Effector memory CD8-positive, alpha-beta T cell (primary cell): Measurements from ENCODE around the gene ZC3HAV1.
"Not testable (repeated sequence)": the region's sequence is repeated elsewhere in the genome, so short reads cannot be mapped to it uniquely, and the experiment has no call there.

Experiments
- ATAC-seq: fragments of 150-1000 bp; cut with Tn5 transposase; replicated peaks from 2 replicates; pipeline ENCODE4 v1.10.0; 2021; ENCODE audit warnings: mild to moderate bottlenecking, moderate library complexity
- DNase-seq, 3 experiments: peaks; one replicate each; pipeline ENCODE4 v3.0.0; 2021
- H3K27ac Mint-ChIP-seq, 2 donors: one replicate each; pipeline ENCODE4 v1.8.0; 2022; ENCODE audit warnings: mild to moderate bottlenecking in 2 of 2, mixed read lengths in 2 of 2, moderate library complexity in 2 of 2
- H3K27me3 Mint-ChIP-seq, 2 donors: one replicate each; pipeline ENCODE4 v1.8.0; 2022; ENCODE audit warnings: mixed read lengths in 2 of 2
- H3K36me3 Mint-ChIP-seq: one replicate; pipeline ENCODE4 v1.8.0; 2022; ENCODE audit warnings: mild to moderate bottlenecking, moderate library complexity, mixed read lengths; ENCODE audit not compliant: insufficient read depth
- H3K4me1 Mint-ChIP-seq, 2 donors: one replicate each; pipeline ENCODE4 v1.8.0; 2022; ENCODE audit warnings: low read depth in 2 of 2, mixed read lengths in 2 of 2
- H3K4me3 Mint-ChIP-seq, 2 donors: one replicate each; pipeline ENCODE4 v1.8.0; 2022; ENCODE audit warnings: mild to moderate bottlenecking in 2 of 2, mixed read lengths in 2 of 2, moderate library complexity in 2 of 2
- H3K9me3 Mint-ChIP-seq, 2 donors: one replicate each; pipeline ENCODE4 v1.8.0; 2022; ENCODE audit warnings: mixed read lengths in 2 of 2
- total RNA-seq, 9 experiments: gene quantifications; one replicate each; lab custom pipeline; 2026; lab: John Stamatoyannopoulos, UW

ZC3HAV1 gene
- 260 to 680 (median 414) reads per million in 9 experiments for total RNA-seq

- ATAC-seq (peak; percentile 86), DNase-seq (peak; percentile 85 to 90 (median 86))
- Mint-ChIP-seq H3K27ac (peak within 1 kb of the TSS; percentile 97 to 100), H3K36me3 (peaks cover 51% of the 10 kb centered on the region), H3K27me3 (no peaks in the 10 kb centered on the region), H3K4me3 (peak within 1 kb of the TSS; percentile 95 to 100), H3K4me1 (peaks cover 28 to 32% of the 10 kb centered on the region in 2 donors), H3K9me3 (peaks cover 3 to 9% of the 10 kb centered on the region in 2 donors)
Measured at GRCh38 chr7:139109188-139109982, at the start of gene ZC3HAV1. Gene ZC3HAV1 (minus strand): TSS chr7:139109720. CDS start chr7:139109331, 389 bp downstream.

DNA sequence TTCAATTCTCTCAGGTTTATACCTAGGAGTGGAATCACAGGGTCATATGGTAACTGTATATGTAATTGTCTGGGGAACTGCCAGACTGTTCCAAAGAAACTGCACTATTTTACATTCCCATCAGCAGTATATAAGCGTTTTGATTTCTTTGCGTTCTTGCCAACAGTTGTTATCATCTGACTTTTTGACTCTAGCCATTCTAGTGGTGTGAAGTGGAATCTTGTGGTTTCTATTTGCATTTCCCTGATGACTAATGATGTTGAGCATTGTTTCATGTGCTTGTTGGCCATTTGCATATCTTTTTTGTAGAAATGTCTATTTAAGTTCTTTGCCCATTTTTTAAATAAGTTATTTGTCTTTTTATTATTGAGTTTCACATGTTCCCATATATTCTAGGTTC is 44.3 kb upstream of the ZC3HAV1 start:
- Mint-ChIP-seq H3K27me3 (no peaks in the 10 kb centered on the region), H3K4me1 (no peaks in the 10 kb centered on the region), H3K27ac (no peak overlapping the region), H3K36me3 (no peaks in the 10 kb centered on the region), H3K4me3 (no peak overlapping the region), H3K9me3 (no peaks in the 10 kb centered on the region)
- DNase-seq: no peak
- ATAC-seq: no peak

DNA sequence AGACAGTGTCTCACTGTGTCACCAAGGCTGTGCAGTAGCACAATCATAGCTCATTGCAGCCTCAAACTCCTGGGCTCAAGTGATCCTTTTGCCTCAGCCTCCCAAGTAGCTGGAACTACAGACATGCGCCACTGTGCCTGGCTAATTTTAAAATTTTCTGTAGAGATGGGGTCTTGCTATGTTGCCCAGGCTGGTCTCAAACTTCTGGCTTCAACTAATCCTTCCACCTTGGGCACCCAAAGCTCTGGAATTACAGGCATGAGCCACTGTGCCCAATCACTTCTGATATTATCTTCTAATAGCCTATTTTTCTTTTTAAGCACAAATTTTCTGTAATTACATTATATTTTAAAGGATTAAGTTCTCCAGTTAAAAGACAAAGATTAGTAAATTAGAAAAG is 42.6 kb upstream of the ZC3HAV1 start:
- Mint-ChIP-seq H3K4me1 (no peaks in the 10 kb centered on the region), H3K27me3 (no peaks in the 10 kb centered on the region), H3K9me3 (no peaks in the 10 kb centered on the region), H3K4me3 (no peak overlapping the region), H3K36me3 (no peaks in the 10 kb centered on the region), H3K27ac (no peak overlapping the region)
- ATAC-seq: no peak
- DNase-seq: no peak

DNA sequence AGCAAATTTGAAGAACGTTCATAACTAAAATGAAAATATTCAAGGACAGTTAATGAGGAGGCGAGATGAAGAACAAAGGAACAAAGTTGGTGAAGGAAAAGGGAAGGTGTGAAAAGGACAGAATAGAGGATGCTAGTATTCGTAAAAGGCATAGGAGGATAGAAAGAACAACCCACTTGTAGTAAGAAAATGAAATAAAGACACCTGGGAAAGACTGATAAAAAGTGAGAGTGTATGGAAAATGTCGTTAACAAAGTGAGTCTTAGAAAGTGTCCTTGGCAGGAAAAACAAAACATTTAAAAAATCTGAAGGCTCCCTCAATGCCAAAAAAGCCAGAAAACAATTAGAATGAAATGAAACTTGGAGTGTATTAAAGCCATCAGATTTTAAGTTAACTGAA is 29.6 kb upstream of the ZC3HAV1 start:
- Mint-ChIP-seq H3K9me3 (no peaks in the 10 kb centered on the region), H3K27ac (no peak overlapping the region), H3K27me3 (no peaks in the 10 kb centered on the region), H3K4me1 (no peaks in the 10 kb centered on the region), H3K4me3 (no peak overlapping the region), H3K36me3 (peaks cover under 1% of the 10 kb centered on the region)
- DNase-seq (no peak), ATAC-seq (no peak)

- peak overlapping the region; percentile 86 to 88 for H3K4me3 Mint-ChIP-seq
- ATAC-seq (peak; percentile 100), DNase-seq (peak; percentile 86 to 92 (median 88))
- no peaks in the 10 kb centered on the region for H3K27me3 Mint-ChIP-seq
- H3K27ac Mint-ChIP-seq: peak overlapping the region; percentile 92
- H3K36me3 Mint-ChIP-seq: peaks cover 9% of the 10 kb centered on the region
- peaks cover 13 to 14% of the 10 kb centered on the region in 2 donors for H3K4me1 Mint-ChIP-seq
- no peaks in the 10 kb centered on the region for H3K9me3 Mint-ChIP-seq
Measured at GRCh38 chr7:139133335-139134139, 24.0 kb upstream of the ZC3HAV1 start.

DNA sequence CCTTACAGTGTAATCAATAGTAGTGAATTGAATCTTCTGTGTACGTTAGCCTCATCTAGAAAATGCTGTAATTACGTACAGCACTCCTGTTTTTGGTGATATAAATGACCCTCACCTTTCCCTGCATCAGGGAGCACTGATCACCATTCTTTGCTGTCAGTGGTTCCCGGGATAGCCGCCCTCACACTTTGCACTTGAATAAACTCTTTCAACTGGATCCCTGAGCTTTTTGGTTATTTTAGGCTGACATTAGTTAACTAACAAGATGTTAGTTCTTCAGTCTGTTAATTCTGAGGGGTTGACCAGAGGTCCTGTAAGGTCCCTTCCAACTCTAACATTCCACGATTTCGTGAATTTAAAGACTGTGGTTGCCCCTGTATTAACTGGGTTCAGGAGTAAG is 23.4 kb upstream of the ZC3HAV1 start:
- Mint-ChIP-seq H3K27ac (peak overlapping the region; percentile 92), H3K27me3 (no peaks in the 10 kb centered on the region), H3K9me3 (no peaks in the 10 kb centered on the region), H3K36me3 (peaks cover 9% of the 10 kb centered on the region), H3K4me3 (peak overlapping the region; percentile 86 to 88), H3K4me1 (peaks cover 13 to 14% of the 10 kb centered on the region in 2 donors)
- no peak for ATAC-seq
- no peak for DNase-seq

- no peak for ATAC-seq
- peaks cover 9% of the 10 kb centered on the region for H3K36me3 Mint-ChIP-seq
- DNase-seq: no peak
- peaks cover 14 to 15% of the 10 kb centered on the region in 2 donors for H3K4me1 Mint-ChIP-seq
- no peak overlapping the region for H3K27ac Mint-ChIP-seq
- no peaks in the 10 kb centered on the region for H3K9me3 Mint-ChIP-seq
- no peaks in the 10 kb centered on the region for H3K27me3 Mint-ChIP-seq
- no peak overlapping the region for H3K4me3 Mint-ChIP-seq
Measured at GRCh38 chr7:139131601-139132041, 22.1 kb upstream of the ZC3HAV1 start.

DNA sequence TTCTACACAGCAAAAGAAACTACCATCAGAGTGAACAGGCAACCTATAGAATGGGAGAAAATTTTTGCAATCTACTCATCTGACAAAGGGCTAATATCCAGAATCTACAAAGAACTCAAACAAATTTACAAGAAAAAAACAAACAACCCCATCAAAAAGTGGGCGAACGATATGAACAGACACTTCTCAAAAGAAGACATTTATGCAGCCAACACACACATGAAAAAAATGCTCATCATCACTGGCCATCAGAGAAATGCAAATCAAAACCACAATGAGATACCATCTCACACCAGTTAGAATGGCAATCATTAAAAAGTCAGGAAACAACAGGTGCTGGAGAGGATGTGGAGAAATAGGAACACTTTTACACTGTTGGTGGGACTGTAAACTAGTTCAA is 20.3 kb upstream of the ZC3HAV1 start:
- not testable (repeated sequence) for H3K4me3 Mint-ChIP-seq, H3K27ac Mint-ChIP-seq, DNase-seq, H3K9me3 Mint-ChIP-seq, H3K27me3 Mint-ChIP-seq, H3K36me3 Mint-ChIP-seq, ATAC-seq
- peaks cover 14 to 15% of the 10 kb centered on the region in 2 donors for H3K4me1 Mint-ChIP-seq

- H3K4me3 Mint-ChIP-seq: no peak overlapping the region
- H3K27ac Mint-ChIP-seq: no peak overlapping the region
- no peaks in the 10 kb centered on the region for H3K36me3 Mint-ChIP-seq
Measured at GRCh38 chr7:139127648-139128047, 18.1 kb upstream of the ZC3HAV1 start.

DNA sequence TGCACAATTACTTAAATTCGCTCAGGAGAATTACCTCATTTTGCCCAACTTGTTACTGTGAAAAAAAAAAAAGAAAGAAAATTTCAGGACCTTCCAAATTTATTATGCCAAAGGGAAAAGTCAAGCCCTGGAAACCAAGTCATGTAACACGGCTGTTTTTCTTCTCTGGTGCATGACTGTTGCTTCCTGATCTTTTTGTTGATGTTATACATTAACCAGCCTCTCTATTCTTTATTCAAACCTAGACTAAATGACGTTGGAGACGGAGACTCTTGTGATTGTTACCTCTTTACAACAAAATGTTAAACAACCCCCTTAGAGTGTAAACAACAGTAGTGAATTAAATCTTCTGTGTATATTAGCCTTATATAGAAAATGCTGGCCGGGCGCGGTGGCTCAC is 16.1 kb upstream of the ZC3HAV1 start:
- Mint-ChIP-seq H3K9me3 (no peaks in the 10 kb centered on the region), H3K4me3 (no peak overlapping the region), H3K4me1 (peaks cover 0 to 2% of the 10 kb centered on the region in 2 donors), H3K27me3 (no peaks in the 10 kb centered on the region), H3K36me3 (no peaks in the 10 kb centered on the region), H3K27ac (no peak overlapping the region)
- ATAC-seq (no peak), DNase-seq (no peak)

More at GRCh38 chr7:139127648-139128047, 18.1 kb upstream of the ZC3HAV1 start:
- peak; percentile 66 for ATAC-seq
- no peaks in the 10 kb centered on the region for H3K9me3 Mint-ChIP-seq
- no peaks in the 10 kb centered on the region for H3K27me3 Mint-ChIP-seq
- no peak for DNase-seq
- H3K4me1 Mint-ChIP-seq: peaks cover under 1 to 2% of the 10 kb centered on the region in 2 donors

DNA sequence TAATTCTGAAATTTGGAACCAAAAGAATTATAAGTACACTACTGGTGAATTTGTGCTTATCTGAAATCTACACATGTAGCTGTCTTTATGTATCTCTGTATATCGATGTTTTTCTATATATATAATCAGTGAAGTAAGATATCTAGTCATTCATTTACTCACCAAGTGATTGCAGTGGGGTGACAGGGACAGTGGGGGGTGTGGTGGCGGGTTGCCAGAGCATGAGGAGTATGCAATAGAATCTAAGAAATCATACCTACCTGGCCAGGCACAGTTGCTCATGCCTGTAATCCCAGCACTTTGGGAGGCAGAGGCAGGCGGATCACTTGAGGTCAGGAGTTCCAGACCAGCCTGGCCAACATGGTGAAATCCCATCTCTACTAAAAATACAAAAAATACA is 15.5 kb upstream of the ZC3HAV1 start:
- H3K36me3 Mint-ChIP-seq, ATAC-seq, H3K9me3 Mint-ChIP-seq, H3K27me3 Mint-ChIP-seq, H3K4me3 Mint-ChIP-seq, H3K4me1 Mint-ChIP-seq, H3K27ac Mint-ChIP-seq, DNase-seq: not testable (repeated sequence)

DNA sequence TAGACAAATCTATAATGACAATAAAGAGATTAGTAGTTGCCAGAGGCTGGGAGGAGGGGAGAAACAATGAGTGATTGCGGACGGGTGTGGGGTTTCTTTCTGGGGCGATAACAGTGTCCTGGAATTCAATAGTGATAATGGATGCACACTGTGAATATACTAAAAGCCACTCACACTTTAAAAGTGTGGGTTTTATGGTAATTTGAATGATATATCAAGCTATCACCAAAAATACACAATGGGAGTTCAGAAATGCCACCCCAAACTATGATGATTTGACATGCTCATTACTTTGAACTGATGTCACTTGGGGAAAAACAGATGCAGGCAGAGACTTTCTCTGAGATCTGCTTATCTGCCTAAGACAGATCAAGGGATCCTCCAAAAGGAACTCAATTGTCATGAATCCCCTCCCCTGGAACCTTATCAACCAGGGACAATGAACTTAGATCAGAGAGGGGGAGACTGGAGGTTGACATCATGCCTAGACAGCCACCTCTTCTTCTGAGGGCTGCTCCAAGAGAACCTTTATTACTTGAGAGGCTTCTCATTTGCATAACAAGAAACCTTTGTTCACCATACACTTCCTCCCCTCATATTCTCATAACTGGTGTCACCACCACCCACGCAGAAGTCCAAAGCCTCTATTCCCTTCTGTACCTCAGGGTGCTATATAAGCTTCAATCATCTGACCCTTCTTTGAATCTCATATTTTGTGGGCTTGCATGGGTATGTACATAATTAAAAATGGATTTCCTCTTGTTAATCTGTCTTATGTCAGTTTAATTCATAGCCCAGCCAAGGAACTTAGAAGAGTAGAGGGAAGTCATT is 14.8 kb upstream of the ZC3HAV1 start:
- Mint-ChIP-seq H3K4me3 (no peak overlapping the region), H3K4me1 (peaks cover 0 to 3% of the 10 kb centered on the region in 2 donors), H3K27ac (no peak overlapping the region), H3K9me3 (no peaks in the 10 kb centered on the region), H3K36me3 (no peaks in the 10 kb centered on the region), H3K27me3 (no peaks in the 10 kb centered on the region)
- ATAC-seq (no peak), DNase-seq (no peak)

DNA sequence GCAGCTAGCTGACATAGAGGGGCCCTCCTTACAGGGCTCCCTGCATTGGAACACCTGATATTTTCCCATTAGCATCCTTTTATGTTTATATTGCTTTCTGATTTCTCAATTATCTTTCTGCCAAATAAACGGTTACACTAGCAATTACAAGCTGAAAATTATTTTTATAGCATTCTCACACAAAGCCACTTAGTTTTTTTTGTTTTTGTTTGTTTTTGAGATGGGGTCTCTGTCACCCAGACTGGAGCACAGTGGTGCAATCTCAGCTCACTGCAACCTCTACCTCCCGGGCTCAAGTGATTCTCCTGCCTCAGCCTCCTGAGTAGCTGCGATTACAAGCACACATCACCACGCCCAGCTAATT is 9.9 kb upstream of the ZC3HAV1 start:
- peak overlapping the region; percentile 27 to 74 for H3K27ac Mint-ChIP-seq

More for the DNA sequence above, 9.9 kb upstream of the ZC3HAV1 start:
- no peak for ATAC-seq
- H3K4me1 Mint-ChIP-seq: peaks cover 10 to 14% of the 10 kb centered on the region in 2 donors
- DNase-seq: no peak
- peak overlapping the region; percentile 38 to 72 for H3K4me3 Mint-ChIP-seq
- H3K27me3 Mint-ChIP-seq: peaks cover 0 to 6% of the 10 kb centered on the region in 2 donors
- no peaks in the 10 kb centered on the region for H3K9me3 Mint-ChIP-seq
- H3K36me3 Mint-ChIP-seq: no peaks in the 10 kb centered on the region
